T follicular helper cell (primary cell): ENCODE data around the gene CXorf58.
"Not testable (repeated sequence)": the region's sequence is repeated elsewhere in the genome, so short reads cannot be mapped to it uniquely, and the experiment has no call there.

Experiments used
- DNase-seq: peaks from one replicate; pipeline ENCODE4 v3.0.0-alpha.2; 2020; ENCODE audit warnings: low read depth

The CXorf58 gene

DNA sequence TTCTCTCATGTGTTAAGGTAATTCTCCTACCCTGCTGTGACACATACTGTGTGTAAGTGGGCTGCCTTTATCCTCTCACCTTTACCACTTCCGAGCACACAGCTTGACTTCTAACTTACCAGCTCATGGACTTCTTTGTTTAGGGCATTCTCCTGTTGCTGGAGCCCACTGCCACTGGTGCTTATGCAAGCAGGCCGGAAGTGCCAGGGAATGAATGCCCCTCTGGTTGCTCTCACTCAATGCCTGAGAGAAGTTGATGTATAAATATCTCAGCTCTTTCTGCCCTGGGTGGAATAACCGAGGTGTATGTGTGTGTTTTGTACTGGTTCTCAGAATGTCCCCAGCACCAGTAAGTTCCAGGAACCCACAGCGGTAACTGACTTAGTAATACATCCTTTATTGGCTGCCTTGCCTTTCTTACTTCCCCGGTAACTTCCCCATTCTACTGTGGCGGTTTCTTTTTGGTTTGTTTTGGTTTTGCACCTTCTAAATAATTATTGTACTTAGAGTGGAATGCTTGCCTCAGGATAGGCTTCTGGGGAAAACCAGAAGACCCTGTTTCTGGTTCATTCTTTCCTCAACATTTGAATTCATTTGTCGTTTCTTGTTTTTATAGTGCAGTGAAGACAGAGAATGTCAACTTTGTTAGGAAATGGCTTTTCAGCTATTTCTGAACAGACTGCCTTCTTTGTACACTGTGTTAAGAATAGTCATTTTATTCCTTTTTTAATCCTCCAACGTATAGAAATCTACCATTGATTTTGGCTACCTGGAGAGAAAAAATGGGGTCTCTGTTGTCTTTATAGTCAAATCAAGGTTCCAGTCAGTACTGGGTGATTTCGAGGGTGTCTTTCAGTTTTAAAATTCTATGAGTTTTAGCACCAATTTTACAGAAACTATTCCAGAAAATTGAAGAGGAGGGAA lies 45.4 kb downstream of the CXorf58 start:
- DNase-seq = no peak

DNA sequence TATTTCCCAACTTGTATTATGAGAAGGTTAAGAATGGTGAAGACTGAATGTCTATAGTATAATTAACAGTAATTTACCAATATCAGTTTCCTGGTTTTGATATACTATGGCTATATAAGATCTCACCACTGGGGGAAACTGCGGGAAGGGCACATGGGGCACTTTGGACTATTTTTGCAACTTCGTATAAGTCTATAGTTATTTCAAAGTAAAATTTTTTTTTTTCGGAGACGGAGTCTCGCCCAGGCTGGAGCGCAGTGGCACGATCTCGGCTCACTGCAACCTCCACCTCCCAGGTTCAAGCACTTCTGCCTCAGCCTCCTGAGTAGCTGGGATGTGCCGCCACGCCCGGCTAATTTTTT lies 46.1 kb downstream of the CXorf58 start:
- no peak for DNase-seq

GRCh38 chrX:23954396-23954795 lies 46.6 kb downstream of the CXorf58 start:
- no peak for DNase-seq

GRCh38 chrX:23959781-23960180 lies 52.0 kb downstream of the CXorf58 start:
- no peak for DNase-seq

DNA sequence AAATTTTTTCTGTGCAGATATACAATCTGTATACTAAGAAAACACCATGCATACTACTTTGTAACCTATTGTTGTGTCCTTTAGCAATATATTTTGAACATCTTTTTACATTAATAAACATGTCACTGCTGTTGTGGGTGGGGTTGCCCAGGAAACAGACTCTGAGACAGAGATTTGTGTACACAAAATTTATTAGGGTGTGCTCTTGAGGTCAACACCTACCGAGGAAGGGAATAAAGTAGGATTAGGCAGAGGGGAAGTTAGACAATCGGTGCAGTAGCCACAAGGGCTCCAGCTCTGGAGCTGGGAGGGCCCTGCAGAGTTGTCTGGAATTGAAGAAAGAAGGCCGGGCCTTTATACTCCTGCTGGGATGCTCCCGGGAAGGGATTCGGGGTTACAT lies 56.4 kb downstream of the CXorf58 start:
- DNase-seq = no peak

- DNase-seq = not testable (repeated sequence)
Measured at GRCh38 chrX:23965630-23966029, 57.8 kb downstream of the CXorf58 start.

GRCh38 chrX:23978491-23978890 lies 70.7 kb downstream of the CXorf58 start:
- no peak for DNase-seq

GRCh38 chrX:23980011-23980441 lies 72.2 kb downstream of the CXorf58 start:
- DNase-seq = no peak

DNA sequence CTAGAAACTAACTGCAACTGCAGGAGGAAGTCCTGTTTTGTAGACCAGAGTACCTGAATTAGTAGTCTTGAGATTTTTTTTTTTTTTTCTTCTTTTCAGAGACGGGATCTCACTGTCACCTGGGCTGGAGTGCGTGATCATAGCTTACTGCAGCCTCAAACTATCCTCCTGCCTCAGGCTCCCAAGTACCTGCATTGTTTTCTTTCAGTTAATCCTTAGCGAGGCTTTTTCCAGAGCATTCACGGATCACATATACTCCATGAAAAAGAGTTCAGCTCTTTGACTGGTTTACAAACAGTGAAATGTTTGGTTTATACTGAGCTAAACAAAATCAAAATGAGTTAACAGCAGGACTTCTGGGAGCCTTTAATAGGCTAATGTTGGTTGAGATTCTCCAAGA lies 73.4 kb downstream of the CXorf58 start:
- DNase-seq = no peak

DNA sequence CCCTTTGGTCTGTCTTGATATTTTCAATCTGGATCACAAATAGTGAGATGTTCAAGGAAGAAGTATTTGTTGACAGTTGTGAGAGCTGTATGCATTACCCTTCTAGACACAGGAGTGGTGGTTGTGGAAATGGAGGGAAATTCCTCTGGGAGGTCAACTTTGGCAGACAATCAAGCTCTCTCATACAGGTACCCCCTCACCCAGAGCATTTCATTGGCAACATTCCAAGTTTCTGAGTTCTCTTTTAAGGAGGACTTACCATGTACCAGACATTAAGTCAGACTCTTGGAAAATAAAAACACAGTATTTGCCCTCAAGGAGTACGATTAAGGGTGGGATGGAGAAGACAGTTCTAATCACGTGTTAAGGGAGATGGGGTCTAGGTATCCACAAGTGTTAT lies 73.9 kb downstream of the CXorf58 start:
- no peak for DNase-seq

DNA sequence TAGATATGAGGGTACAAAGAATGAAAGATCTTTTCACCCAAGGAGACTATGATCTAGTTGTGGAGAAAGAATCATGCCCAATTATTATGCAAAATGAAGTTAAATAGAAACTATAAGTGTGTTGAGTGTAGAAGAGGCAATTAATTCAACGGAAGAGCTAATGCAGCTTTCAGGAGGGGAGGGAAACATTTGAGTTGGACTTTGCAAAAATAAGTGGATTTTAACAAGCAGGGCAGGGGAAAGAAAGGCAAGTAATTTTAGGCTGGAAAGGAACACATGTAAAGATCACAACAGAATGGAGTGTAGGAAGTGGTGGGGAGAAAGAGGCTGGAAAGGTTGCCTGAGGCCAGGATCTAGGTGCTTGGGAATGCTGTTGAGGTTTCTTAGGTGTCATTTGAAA lies 75.1 kb downstream of the CXorf58 start:
- no peak for DNase-seq
